ENCODE results near the gene CFAP73. TPM values are rescaled to one million over a fixed set of nuclear protein-coding genes. Genes with fewer than 3 reads are reported as not detected.

The CFAP73 gene
- total RNA-seq, 3 donors from 2014 or later = 0.29 TPM; not detected in 2

DNA sequence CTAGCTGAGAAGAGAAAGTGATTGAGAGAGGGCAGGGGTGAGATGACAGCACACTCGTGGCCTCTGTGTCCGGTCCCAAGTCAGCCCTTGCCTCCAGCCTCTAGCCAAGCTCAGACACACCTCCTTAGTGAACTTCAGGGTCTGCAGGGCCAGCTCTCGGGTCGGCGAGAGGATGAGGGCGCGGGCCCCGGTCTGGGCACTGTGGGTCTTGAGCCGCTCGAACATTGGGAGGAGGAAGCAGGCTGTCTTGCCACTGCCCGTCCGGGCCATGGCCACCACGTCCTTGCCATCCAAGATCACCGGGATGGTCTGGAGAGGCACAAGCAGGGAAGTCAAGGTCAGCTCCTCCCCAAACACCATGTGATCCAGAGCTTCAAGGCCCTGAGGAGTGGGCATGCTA, 29.5 kb downstream of the CFAP73 start:
- H3K27ac ChIP-seq = no peak overlapping the region
- H3K9me3 ChIP-seq = peaks cover 8 to 10% of the 10 kb centered on the region in 2 donors
- peaks cover 0 to 8% of the 10 kb centered on the region in 2 donors for H3K4me1 ChIP-seq
- TF ChIP-seq POLR2AphosphoS5 (IDR thresholded peaks at IDR 0.05) = no peak
- no peak for TF ChIP-seq CTCF (IDR thresholded peaks at IDR 0.05)
- no peak overlapping the region for H3K4me3 ChIP-seq
- DNase-seq (ENCODE audit: low spot score in 2 of 2) = no peak
- peaks cover 9% of the 10 kb centered on the region for H3K36me3 ChIP-seq
- intact Hi-C loops (cut with DNase I; ENCODE audit: low total_unique reads) = no loop called here
- no peaks in the 10 kb centered on the region for H3K27me3 ChIP-seq

DNA sequence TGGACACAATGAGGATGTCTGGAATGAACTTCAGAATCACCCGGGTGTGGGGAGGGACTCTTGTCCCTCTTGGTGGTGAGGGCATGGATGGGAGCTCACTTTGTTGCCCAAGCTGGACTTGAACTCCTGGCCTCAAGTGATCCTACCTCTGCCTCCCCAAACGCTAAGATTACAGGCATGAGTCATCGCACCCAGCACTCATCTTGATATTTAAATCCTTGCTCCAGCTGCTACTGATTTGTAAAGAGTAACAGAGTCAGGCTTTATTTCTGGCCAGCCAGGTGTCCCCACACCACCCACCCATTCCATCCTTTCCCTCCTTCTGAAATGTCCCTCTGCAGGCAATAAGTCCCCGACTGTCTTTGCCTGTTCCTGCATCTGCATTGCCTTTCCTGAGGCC, 30.8 kb downstream of the CFAP73 start:
- Histone ChIP-seq H3K36me3 (peaks cover 9% of the 10 kb centered on the region), H3K9me3 (peaks cover 8 to 10% of the 10 kb centered on the region in 2 donors), H3K27ac (no peak overlapping the region), H3K4me1 (peaks cover 0 to 13% of the 10 kb centered on the region in 2 donors), H3K27me3 (no peaks in the 10 kb centered on the region), H3K4me3 (no peak overlapping the region)
- DNase-seq (ENCODE audit: low spot score in 2 of 2) = no peak
- TF ChIP-seq POLR2A (IDR thresholded peaks at IDR 0.05) (no peak), POLR2AphosphoS5 (IDR thresholded peaks at IDR 0.05) (no peak), CTCF (IDR thresholded peaks at IDR 0.05) (no peak)
- intact Hi-C loops (cut with DNase I; ENCODE audit: low total_unique reads) = loop anchor here (10.0 kb wide), 1 partner anchor 174 kb away; the partner anchor contains the start of gene PLBD2

DNA sequence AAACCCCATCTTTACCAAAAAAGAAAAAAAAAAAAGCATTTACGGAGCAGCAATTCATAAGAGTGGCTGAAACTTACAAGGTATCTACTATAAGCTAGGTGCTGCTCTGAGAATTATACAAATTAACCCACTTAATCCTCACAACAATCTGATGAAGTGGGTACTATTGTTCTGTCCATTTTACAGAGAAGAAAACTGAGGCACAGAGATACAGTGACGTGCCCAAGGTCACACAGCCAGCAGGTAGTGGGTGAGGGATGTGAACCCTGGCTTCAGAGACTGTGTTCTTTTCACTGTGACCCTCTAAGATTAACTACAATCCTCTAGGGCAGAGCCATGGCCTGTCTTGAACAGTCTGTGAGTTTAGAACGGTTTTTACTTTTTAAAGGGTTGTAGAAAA, 32.5 kb downstream of the CFAP73 start:
- H3K4me1 ChIP-seq = peaks cover 0 to 19% of the 10 kb centered on the region in 2 donors
- no peak overlapping the region for H3K27ac ChIP-seq
- no peak overlapping the region for H3K4me3 ChIP-seq
- intact Hi-C loops (cut with DNase I; ENCODE audit: low total_unique reads) = loop anchor here (10.0 kb wide), 1 partner anchor 173 kb away; the partner anchor contains the start of gene PLBD2
- DNase-seq (ENCODE audit: low spot score in 2 of 2) = no peak
- peaks cover 9% of the 10 kb centered on the region for H3K36me3 ChIP-seq
- no peaks in the 10 kb centered on the region for H3K27me3 ChIP-seq
- peaks cover 5 to 7% of the 10 kb centered on the region in 2 donors for H3K9me3 ChIP-seq
- TF ChIP-seq POLR2AphosphoS5 (IDR thresholded peaks at IDR 0.05) (no peak), POLR2A (IDR thresholded peaks at IDR 0.05) (no peak), CTCF (IDR thresholded peaks at IDR 0.05) (no peak)

DNA sequence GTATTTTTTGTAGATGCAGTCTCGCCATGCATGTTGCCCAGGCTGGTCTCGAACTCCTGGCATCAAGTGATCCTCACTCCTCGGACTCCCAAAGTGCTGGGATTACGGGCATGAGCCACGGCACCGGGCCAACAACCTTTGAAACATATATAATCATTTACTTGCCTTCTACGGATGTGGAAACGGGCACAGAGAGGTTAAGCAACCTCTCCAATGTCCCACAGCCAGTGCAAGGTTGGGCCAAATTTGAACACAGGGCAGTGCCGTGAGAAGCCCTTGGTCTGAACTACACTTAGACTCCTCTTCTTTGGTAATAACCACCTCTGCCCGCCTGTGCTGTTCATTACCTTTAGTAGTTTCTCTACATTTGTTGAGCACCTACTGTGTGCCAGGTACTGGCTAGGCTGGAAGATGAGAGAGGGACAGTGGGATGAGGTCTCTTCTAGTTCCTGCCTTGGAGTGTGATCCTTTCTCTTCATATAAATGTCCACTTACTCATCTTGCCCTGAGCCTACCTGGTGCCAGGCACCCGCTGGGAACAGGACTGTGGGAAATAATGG, 33.6 kb downstream of the CFAP73 start:
- Histone ChIP-seq H3K4me3 (no peak overlapping the region), H3K27me3 (no peaks in the 10 kb centered on the region), H3K27ac (no peak overlapping the region), H3K4me1 (peaks cover 0 to 21% of the 10 kb centered on the region in 2 donors), H3K9me3 (no peaks in the 10 kb centered on the region), H3K36me3 (no peaks in the 10 kb centered on the region)
- no peak for DNase-seq (ENCODE audit: low spot score in 2 of 2)
- TF ChIP-seq POLR2AphosphoS5 (IDR thresholded peaks at IDR 0.05) (no peak), POLR2A (IDR thresholded peaks at IDR 0.05) (no peak), CTCF (IDR thresholded peaks at IDR 0.05) (no peak)
- intact Hi-C loops (cut with DNase I; ENCODE audit: low total_unique reads) = loop anchor here (10.0 kb wide), 1 partner anchor 172 kb away; the partner anchor contains the start of gene PLBD2

GRCh38 chr12:113184098-113184899, 34.8 kb downstream of the CFAP73 start:
- Histone ChIP-seq H3K4me1 (peaks cover 0 to 21% of the 10 kb centered on the region in 2 donors), H3K36me3 (no peaks in the 10 kb centered on the region), H3K27me3 (no peaks in the 10 kb centered on the region), H3K27ac (peak overlapping the region; percentile 97 to 99), H3K9me3 (no peaks in the 10 kb centered on the region), H3K4me3 (peak overlapping the region; percentile 97 to 99 (median 98))
- intact Hi-C loops (cut with DNase I; ENCODE audit: low total_unique reads) = loop anchor here (10.0 kb wide), 1 partner anchor 171 kb away; the partner anchor contains the start of gene PLBD2
- TF ChIP-seq POLR2AphosphoS5 (IDR thresholded peaks at IDR 0.05) (no peak), POLR2A (IDR thresholded peaks at IDR 0.05) (no peak), CTCF (IDR thresholded peaks at IDR 0.05) (no peak)
- DNase-seq (ENCODE audit: low spot score in 2 of 2) = no peak

Data from breast epithelium (tissue), 4 donors.